Lower lobe of right lung (tissue), 2 donors: Measurements from ENCODE around the gene TREML2. TPM values are rescaled to one million over a fixed set of nuclear protein-coding genes. Genes with fewer than 3 reads are reported as not detected.

Source experiments
- ATAC-seq, 2 donors: fragments of 200-7000 bp; cut with Tn5 transposase; one replicate each; pipeline ENCODE4 v1.9.1; 2020 to 2022; ENCODE audit warnings: mild to moderate bottlenecking in 2 of 2, moderate library complexity in 2 of 2
- DNase-seq: peaks from one replicate; pipeline ENCODE4 v3.0.0-alpha.2; 2020
- H3K27ac ChIP-seq: fragments of 200-600 bp; one replicate; pipeline ENCODE4 v1.8.0; 2022
- H3K27me3 ChIP-seq: fragments of 200-600 bp; one replicate; pipeline ENCODE4 v1.8.0; 2022; ENCODE audit warnings: low read depth
- H3K36me3 ChIP-seq: fragments of 200-600 bp; one replicate; pipeline ENCODE4 v1.8.0; 2022; ENCODE audit warnings: mild to moderate bottlenecking
- H3K4me1 ChIP-seq: fragments of 200-600 bp; one replicate; pipeline ENCODE4 v1.8.0; 2022
- H3K4me3 ChIP-seq: fragments of 200-600 bp; one replicate; pipeline ENCODE4 v1.8.0; 2022; ENCODE audit warnings: mild to moderate bottlenecking
- H3K9me3 ChIP-seq: fragments of 200-600 bp; one replicate; pipeline ENCODE4 v1.8.0; 2022
- CTCF ChIP-seq: fragments of 200-600 bp; IDR thresholded peaks from one replicate; pipeline ENCODE4 v1.8.0; 2022; ENCODE audit warnings: antibody characterized with exemption, mild to moderate bottlenecking
- intact Hi-C: fragments of 100-400 bp; cut with DNase I; formaldehyde crosslinking; loops from one replicate; pipeline ENCODE4 v1.11.0; 2022
- total RNA-seq: library from RNA; stranded (reverse); fragmentation: NEBNext Ultra II Directional; extraction: Animal tissue kit (Norgen Biotek cat#: 25700); gene quantifications from one replicate; pipeline ENCODE4 v1.2.1, GENCODE V29; 2021
- donor health status: DM: no; HTN: yes; CAD: no; lungs with severe emphysema.

The TREML2 gene
- total RNA-seq, 1 donor from 2014 or later: 1.4 TPM

GRCh38 chr6:41162687-41163418 is 38.1 kb downstream of the TREML2 start, which contains the start of gene TREM2:
TREM2 (minus strand) TSS chr6:41163116; CDS start chr6:41163082, 34 bp downstream.
- Histone ChIP-seq H3K27ac (no peak within 1 kb of the TSS), H3K27me3 (peaks cover 7% of the 10 kb centered on the region), H3K36me3 (no peaks in the 10 kb centered on the region), H3K9me3 (no peaks in the 10 kb centered on the region), H3K4me3 (peak within 1 kb of the TSS; percentile 31), H3K4me1 (peaks cover 17% of the 10 kb centered on the region)
- ATAC-seq (peak; percentile 34 to 53), DNase-seq (no peak)
- TF ChIP-seq CTCF: no peak
- intact Hi-C loops: no loop called here

- H3K9me3 ChIP-seq: no peaks in the 10 kb centered on the region
- intact Hi-C loops: no loop called here
- no peaks in the 10 kb centered on the region for H3K36me3 ChIP-seq
- H3K27ac ChIP-seq: no peak overlapping the region
- peak overlapping the region; percentile 19 for H3K4me3 ChIP-seq
- no peak for TF ChIP-seq CTCF
- H3K27me3 ChIP-seq: peaks cover 7% of the 10 kb centered on the region
- peaks cover 17% of the 10 kb centered on the region for H3K4me1 ChIP-seq
- ATAC-seq (peak; percentile 34 to 65), DNase-seq (no peak)
These were observed 38.9 kb downstream of the TREML2 start for GRCh38 chr6:41161851-41162552.

GRCh38 chr6:41161380-41161779 is 39.6 kb downstream of the TREML2 start:
- no peaks in the 10 kb centered on the region for H3K36me3 ChIP-seq
- no peaks in the 10 kb centered on the region for H3K9me3 ChIP-seq
- peaks cover 17% of the 10 kb centered on the region for H3K4me1 ChIP-seq
- ATAC-seq (no peak), DNase-seq (no peak)
- TF ChIP-seq CTCF: no peak
- intact Hi-C loops: no loop called here
- H3K27me3 ChIP-seq: peaks cover under 1% of the 10 kb centered on the region
- no peak overlapping the region for H3K27ac ChIP-seq
- peak overlapping the region; percentile 19 for H3K4me3 ChIP-seq

- H3K36me3 ChIP-seq: no peaks in the 10 kb centered on the region
- no peak overlapping the region for H3K4me3 ChIP-seq
- no peak for TF ChIP-seq CTCF
- no peak overlapping the region for H3K27ac ChIP-seq
- H3K4me1 ChIP-seq: peaks cover 17% of the 10 kb centered on the region
- no peak for DNase-seq
- intact Hi-C loops: no loop called here
- no peak for ATAC-seq
- H3K27me3 ChIP-seq: no peaks in the 10 kb centered on the region
- no peaks in the 10 kb centered on the region for H3K9me3 ChIP-seq
These were observed 40.0 kb downstream of the TREML2 start for GRCh38 chr6:41160933-41161332.

GRCh38 chr6:41159415-41160082 is 41.4 kb downstream of the TREML2 start:
- Histone ChIP-seq H3K36me3 (no peaks in the 10 kb centered on the region), H3K27ac (no peak overlapping the region), H3K4me1 (peaks cover 17% of the 10 kb centered on the region), H3K9me3 (no peaks in the 10 kb centered on the region), H3K4me3 (no peak overlapping the region), H3K27me3 (no peaks in the 10 kb centered on the region)
- no peak for DNase-seq
- TF ChIP-seq CTCF: no peak
- intact Hi-C loops: no loop called here
- no peak for ATAC-seq
